Right renal pelvis (tissue), 4 donors: ENCODE data around the gene APLF. TPM values are rescaled to one million over a fixed set of nuclear protein-coding genes. Genes with fewer than 3 reads are reported as not detected.

Source experiments
- DNase-seq, 4 donors: peaks; one replicate each; pipeline ENCODE4 v3.0.0-alpha.2; 2013; ENCODE audit warnings: low read depth in 4 of 4, low spot score in 3 of 4, missing footprints in 1 of 4
- polyA plus RNA-seq, 4 donors: library from polyadenylated mRNA; unstranded; fragments of 120-200 nt; gene quantifications; one replicate each; pipeline ENCODE4 v1.2.1, GENCODE V29; 2013; ENCODE audit not compliant: insufficient read length in 4 of 4

APLF gene, protein sequence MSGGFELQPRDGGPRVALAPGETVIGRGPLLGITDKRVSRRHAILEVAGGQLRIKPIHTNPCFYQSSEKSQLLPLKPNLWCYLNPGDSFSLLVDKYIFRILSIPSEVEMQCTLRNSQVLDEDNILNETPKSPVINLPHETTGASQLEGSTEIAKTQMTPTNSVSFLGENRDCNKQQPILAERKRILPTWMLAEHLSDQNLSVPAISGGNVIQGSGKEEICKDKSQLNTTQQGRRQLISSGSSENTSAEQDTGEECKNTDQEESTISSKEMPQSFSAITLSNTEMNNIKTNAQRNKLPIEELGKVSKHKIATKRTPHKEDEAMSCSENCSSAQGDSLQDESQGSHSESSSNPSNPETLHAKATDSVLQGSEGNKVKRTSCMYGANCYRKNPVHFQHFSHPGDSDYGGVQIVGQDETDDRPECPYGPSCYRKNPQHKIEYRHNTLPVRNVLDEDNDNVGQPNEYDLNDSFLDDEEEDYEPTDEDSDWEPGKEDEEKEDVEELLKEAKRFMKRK
- polyA plus RNA-seq = 1 to 10 TPM; 3.2 to 5.2 (median 4.1) TPM

DNA sequence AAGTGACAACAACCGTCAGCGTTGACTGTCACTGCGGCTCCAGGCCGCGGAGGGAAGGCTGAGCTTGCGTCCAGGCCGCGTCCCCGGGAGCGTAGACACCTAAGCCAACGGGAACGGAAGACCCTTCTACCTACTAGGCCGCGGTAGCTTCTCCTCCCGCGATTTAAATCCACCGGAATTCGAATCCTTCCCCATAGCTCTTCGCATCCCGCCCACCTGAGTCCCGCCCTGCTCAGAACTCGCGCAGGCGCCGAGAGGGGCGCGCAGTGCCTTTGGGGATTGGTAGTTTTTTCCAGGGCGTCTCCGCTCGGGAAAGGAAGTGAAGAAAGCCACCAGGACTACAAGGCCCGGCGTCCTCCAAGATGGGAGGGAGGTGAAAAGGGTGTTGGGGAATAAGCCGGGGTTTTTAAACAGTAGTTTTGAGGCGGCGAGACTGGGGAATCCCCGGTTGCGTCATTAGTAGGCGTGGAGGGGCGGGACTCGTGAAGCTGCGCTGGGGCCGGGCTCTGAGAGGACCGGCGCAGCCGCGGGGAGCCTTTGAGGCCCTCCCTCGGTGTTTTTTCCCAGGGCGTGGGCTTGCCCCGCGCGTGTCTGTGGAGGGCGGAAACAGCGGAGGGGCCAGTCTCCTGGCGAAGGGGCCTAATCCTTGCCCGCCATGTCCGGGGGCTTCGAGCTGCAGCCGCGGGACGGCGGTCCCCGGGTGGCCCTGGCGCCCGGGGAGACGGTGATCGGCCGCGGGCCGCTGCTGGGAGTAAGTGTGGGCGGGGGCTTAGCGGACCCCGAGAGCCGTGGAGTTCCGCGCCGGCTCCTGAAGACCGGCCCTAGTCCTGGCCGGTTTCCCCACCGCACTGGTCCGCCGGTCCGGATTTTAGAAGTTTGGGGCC, at the start of gene APLF, which contains the start of gene FBXO48:
Gene APLF (plus strand): TSS at position 509 of the 884 bp plus-strand sequence. CDS start 147 bp downstream, at position 656.
Gene FBXO48 (minus strand): TSS at position 218 of the 884 bp plus-strand sequence. CDS start 2,149 bp downstream, outside the sequence.
- DNase-seq = peak; percentile 94 to 99 (median 98)

- DNase-seq = no peak
These were observed 49.5 kb upstream of the APLF start for GRCh38 chr2:68417926-68418325.

DNA sequence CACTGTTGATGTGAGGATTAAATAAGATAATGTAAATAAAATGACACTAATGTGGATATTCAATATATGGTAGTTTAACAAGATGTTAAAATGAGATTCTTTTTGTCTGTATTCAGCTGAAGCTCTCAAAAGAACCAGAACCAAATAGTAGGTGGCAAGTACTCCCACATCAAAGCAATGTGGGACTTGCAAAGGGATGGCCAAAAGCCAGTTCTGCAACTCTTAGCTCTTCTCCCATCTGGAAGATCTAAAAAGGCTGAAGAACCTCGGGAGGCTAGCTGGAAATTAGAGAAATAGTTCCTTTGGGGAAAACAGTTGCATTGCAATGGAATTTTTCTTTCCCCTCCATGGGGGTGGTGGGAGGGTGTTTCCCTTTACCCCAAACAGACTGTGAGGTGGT, 49.0 kb upstream of the APLF start:
- DNase-seq = no peak

- no peak for DNase-seq
These were observed 48.5 kb upstream of the APLF start for GRCh38 chr2:68418855-68419254.

DNA sequence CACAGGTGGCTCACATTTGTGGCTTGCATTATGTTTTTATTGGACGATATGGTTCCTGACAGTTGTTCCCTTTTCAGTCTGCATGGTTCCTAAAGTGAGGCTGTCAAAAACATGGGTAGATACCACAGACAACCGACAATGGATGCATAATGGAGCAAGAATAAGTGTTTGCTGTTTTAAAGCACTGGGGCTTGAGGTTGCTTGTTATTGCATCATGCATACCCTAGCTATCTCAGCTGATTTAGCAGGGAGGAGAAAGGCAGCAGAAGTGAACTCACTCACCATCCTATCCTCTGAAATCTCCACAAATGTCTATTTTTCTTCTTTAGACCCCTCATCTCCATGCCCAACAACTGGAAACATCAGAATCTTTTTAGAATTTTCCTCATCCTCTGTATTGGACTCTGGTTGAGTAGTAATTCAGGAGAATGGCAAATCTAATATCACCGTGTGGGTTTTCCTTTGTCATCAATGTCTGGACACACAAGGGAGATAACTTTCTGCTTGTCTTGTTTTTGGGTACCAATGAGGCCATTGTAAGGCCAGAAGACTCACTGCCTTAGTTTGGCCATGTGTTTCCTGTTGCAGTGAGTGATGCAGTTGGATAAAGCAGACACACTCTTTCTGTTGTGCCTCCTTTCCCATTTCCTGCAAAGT, 47.0 kb upstream of the APLF start:
- DNase-seq = no peak

GRCh38 chr2:68423966-68424650, 43.3 kb upstream of the APLF start:
- no peak for DNase-seq

DNA sequence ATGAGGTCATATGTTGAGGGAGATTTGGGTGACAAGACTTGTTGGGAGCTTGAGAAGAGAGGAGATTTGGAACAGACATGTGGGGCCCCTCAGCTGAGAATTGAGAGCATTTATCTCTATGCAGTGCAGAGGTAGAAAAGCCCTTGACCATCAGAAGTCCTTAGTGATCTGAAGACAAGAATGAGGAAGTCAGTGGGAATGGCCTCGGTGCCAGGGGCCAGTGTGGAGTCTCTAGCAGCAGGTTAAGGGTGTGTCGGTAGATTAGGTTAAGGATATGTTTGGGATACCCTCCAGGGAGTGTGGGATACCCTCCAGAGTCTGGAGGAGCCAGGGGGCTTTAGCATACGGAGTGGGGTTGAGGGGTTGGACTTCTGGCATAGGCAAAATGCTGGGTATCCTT, 41.9 kb upstream of the APLF start:
- DNase-seq = no peak

DNA sequence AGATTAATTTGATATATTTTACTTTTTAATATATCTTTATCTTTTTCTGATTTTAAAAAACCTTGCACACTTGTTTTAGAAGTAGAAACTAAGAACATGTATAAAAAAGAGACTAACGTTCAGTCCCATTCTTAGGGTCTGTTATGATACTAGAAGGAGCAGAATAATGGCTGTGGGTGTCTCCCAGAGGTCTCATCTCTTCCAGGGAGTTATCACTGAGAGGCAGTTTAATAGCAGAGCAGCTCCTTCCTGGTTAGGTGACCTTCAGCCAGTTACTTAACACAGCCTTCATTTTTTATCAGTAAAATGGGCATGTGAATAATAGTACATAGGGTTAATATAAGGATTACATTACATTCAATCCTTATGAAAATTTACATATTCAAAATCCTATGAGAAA, 40.9 kb upstream of the APLF start:
- DNase-seq = no peak

- DNase-seq = no peak
These were observed 40.4 kb upstream of the APLF start for GRCh38 chr2:68426848-68427579.

- no peak for DNase-seq
These were observed 39.3 kb upstream of the APLF start for GRCh38 chr2:68428126-68428525.

GRCh38 chr2:68428746-68429145, 38.6 kb upstream of the APLF start:
- DNase-seq = no peak

GRCh38 chr2:68429311-68429826, 38.0 kb upstream of the APLF start:
- no peak for DNase-seq

DNA sequence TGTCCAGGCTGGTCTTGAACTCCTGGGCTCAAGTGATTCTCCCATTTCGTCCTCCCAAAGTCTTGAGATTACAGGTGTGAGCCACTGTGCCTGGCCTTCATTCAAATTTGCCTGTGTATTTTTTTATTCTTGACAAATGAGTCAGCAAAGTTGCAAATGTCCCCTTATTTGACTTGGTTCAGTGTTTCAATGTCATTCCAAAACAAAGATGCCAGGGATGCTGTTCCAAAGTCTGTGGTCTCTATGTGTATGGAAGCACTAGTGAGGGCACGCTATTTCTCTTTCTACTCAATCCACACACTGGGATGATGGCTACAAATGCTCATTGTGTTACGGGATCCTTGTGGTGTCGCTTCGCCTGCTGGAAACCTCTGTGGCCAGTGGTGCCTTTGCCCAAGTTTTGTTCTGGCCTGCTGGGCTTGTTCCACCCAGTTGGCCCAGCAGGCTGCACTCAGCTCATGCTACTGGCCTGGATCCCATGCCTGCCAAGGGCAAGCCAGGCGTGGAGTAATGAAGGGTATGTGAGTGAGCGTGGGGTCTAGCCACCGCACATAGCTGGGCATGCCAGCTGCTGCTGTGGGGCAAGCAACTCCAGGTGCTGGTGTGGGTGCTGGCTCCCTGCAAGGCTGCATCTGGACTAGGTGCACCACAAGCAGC, 35.9 kb upstream of the APLF start:
- no peak for DNase-seq

DNA sequence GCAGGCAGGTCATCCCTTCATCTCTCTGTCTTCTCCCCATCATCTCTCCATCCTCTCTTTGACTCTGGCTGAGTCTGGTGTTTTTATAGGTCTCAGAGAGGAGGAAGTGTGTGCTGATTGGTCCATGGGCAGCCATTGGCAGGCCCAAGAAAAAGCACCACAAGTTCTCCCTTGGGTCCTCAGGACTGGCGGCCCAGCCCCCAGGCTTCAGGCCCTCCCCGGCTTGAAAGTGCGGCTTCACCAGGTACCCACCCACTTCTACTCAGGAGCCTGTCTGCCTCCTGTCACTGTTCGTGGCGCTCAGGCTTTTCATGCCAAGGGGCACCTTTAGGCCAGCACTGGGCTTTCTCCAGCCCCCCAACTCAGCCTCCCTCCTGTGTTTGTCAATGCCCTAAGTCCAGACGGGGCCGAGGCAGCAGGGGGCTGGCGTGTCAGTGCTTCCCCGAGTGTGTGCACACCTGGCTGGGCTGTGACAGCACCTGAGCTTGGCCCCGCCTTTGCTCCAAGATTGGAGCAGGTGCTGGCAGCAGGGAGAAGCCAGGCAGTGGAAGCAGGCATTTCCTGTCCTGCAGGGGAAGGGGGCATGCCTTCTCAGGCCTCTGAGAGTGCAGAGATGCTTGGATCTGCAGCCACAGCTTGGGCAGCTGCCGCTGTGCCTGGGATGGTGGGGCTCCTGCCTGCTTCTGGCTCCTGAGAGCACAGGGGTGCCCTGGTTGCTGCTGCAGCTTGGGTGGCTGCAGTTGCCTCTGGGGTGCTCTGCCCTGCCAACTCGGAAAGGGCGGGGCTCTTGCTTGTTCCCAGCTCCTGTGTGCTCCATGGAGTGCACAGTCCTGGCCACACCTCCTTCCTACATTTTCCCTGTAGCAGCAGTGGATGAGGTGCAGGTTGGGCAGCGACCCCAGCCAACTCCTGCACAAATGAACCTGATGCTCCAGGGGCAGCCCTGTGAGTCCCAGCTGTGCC, 34.4 kb upstream of the APLF start:
- DNase-seq = no peak

- DNase-seq = no peak
These were observed 32.4 kb upstream of the APLF start for GRCh38 chr2:68434981-68435380.

GRCh38 chr2:68435615-68436014, 31.8 kb upstream of the APLF start:
- DNase-seq = no peak

GRCh38 chr2:68436270-68436669, 31.1 kb upstream of the APLF start:
- DNase-seq = no peak
